ENCODE results near the gene FAM120B. TPM values are rescaled to one million over a fixed set of nuclear protein-coding genes. Genes with fewer than 3 reads are reported as not detected.
A peak's percentile ranks its signal among the peaks of the same experiment; 100 is the strongest.

Gene FAM120B
- total RNA-seq, 1 experiment from 2014 or later = 16.7 TPM

GRCh38 chr6:170376386-170377043, 70.0 kb downstream of the FAM120B start:
- peaks cover 15 to 20% of the 10 kb centered on the region in 2 experiments for H3K4me1 Mint-ChIP-seq
- peak overlapping the region in 2 of 3 experiments; percentile 7 to 29; a peak in 3 of 7 replicates for H3K27ac Mint-ChIP-seq

More at GRCh38 chr6:170376386-170377043, 70.0 kb downstream of the FAM120B start:
- Histone ChIP-seq H3K9ac (ENCODE audit: extremely low read depth, insufficient read length, low read length) (no peak overlapping the region), H3K23ac (ENCODE audit: insufficient read length, low read depth, low read length) (no peak overlapping the region), H3K27me3 (ENCODE audit: insufficient read depth, low read length) (no peaks in the 10 kb centered on the region), H4K8ac (replicated peaks; ENCODE audit: insufficient read length, low read depth, low read length) (no peak overlapping the region), H4K20me1 (ENCODE audit: control insufficient read depth, insufficient read depth, insufficient read length) (no peaks in the 10 kb centered on the region), H2BK12ac (ENCODE audit: insufficient read length, low read depth, low read length) (no peak overlapping the region), H2AFZ (ENCODE audit: low read length) (no peak overlapping the region), H3K4me1 (ENCODE audit: insufficient read depth, low read length) (no peaks in the 10 kb centered on the region), H2BK20ac (ENCODE audit: low read depth, low read length, poor library complexity, severe bottlenecking) (no peak overlapping the region), H4K5ac (ENCODE audit: insufficient read length, low read depth, low read length) (no peak overlapping the region), H3K79me1 (ENCODE audit: insufficient read depth, low read depth, low read length, poor library complexity, severe bottlenecking) (no peaks in the 10 kb centered on the region), H3K79me2 (ENCODE audit: insufficient read depth, low read length) (no peaks in the 10 kb centered on the region), H3K4ac (ENCODE audit: low read depth, low read length) (no peak overlapping the region), H3K56ac (ENCODE audit: insufficient read length, low read depth, low read length) (no peak overlapping the region), H2BK5ac (ENCODE audit: insufficient read length, low read length) (no peak overlapping the region), H2AK5ac (ENCODE audit: insufficient read length, low read length) (no peak overlapping the region), H3K27ac (ENCODE audit: insufficient read length, low read depth, low read length) (no peak overlapping the region), H3K4me2 (ENCODE audit: insufficient read depth, insufficient read length, low read length) (no peak overlapping the region), H3K9me3 (ENCODE audit: control insufficient read depth, low read depth, low read length) (no peaks in the 10 kb centered on the region), H4K91ac (ENCODE audit: insufficient read length, low read depth, low read length) (no peak overlapping the region), H3K14ac (ENCODE audit: insufficient read depth, low read length) (no peak overlapping the region), H3K23me2 (ENCODE audit: insufficient read length, low read depth, low read length, poor library complexity, severe bottlenecking) (no peaks in the 10 kb centered on the region), H2BK15ac (ENCODE audit: low read depth, low read length) (no peak overlapping the region), H2BK120ac (ENCODE audit: low read depth, low read length, poor library complexity, severe bottlenecking) (no peak overlapping the region), H3T11ph (ENCODE audit: low read length) (no peak overlapping the region), H3K18ac (ENCODE audit: insufficient read length, low read depth, low read length) (no peak overlapping the region)
- no peak for DNase-seq
- no peaks in the 10 kb centered on the region; a peak in 2 of 7 replicates for H3K36me3 Mint-ChIP-seq (ENCODE audit: insufficient read depth in 1 of 3, low read depth in 3 of 3)
- H3K27me3 Mint-ChIP-seq (ENCODE audit: low read depth) = no peaks in the 10 kb centered on the region
- TF ChIP-seq CTCF (conservative IDR thresholded peaks at IDR 0.05) = no peak
- no peak overlapping the region for H3K4me3 Mint-ChIP-seq
- WGBS (ENCODE audit: extremely low coverage, insufficient read length, low lambda C conversion rate) = no CpG with 5 or more reads among the region's 29 CpGs
- no peaks in the 10 kb centered on the region for H3K9me3 Mint-ChIP-seq

Measured in H9 (cell line).